ENCODE measurements around the gene PATJ.

The PATJ gene

GRCh38 chr1:61983236-61983635 is 241.0 kb downstream of the PATJ start:
- no peak for TF ChIP-seq POLR2AphosphoS5 (IDR thresholded peaks at IDR 0.05; ENCODE audit: low read depth, low read length)
- TF ChIP-seq POLR2A (IDR thresholded peaks at IDR 0.05; ENCODE audit: low read depth, low read length): no peak
- TF ChIP-seq POU2F2 (IDR thresholded peaks at IDR 0.05; ENCODE audit: low read depth, low read length): no peak
- TF ChIP-seq TAF1 (IDR thresholded peaks at IDR 0.05; ENCODE audit: low read depth, low read length): no peak
- TF ChIP-seq SPI1 (IDR thresholded peaks at IDR 0.05; ENCODE audit: low read depth, low read length): no peak
- TF ChIP-seq PAX5 (IDR thresholded peaks at IDR 0.05; ENCODE audit: insufficient read depth, low read length, severe bottlenecking): no peak
- DNase-seq (ENCODE audit: insufficient read length, low spot score) (no peak), FAIRE-seq (no peak)

DNA sequence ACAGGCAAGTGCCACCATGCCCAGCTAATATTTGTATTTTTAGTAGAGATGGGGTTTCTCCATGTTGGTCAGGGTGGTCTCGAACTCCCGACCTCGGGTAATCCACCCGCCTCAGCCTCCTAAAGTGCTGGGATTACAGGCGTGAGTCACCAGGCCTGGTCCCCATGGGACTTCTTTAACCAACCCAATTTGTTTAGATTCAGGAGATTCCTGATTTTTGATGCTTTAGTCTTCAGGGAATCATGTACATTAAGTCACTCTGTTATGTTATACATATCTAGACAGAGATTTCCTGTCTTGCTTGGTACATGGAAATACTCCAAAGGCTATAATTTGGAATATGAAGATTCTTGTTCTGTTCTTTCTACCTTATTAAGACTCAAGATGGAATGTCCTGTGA is 250.0 kb downstream of the PATJ start:
- DNase-seq (ENCODE audit: insufficient read length, low spot score) (no peak), FAIRE-seq (no peak)
- TF ChIP-seq PAX5 (IDR thresholded peaks at IDR 0.05; ENCODE audit: insufficient read depth, low read length, severe bottlenecking): no peak
- TF ChIP-seq POU2F2 (IDR thresholded peaks at IDR 0.05; ENCODE audit: low read depth, low read length): no peak
- no peak for TF ChIP-seq POLR2AphosphoS5 (IDR thresholded peaks at IDR 0.05; ENCODE audit: low read depth, low read length)
- TF ChIP-seq SPI1 (IDR thresholded peaks at IDR 0.05; ENCODE audit: low read depth, low read length): no peak
- TF ChIP-seq POLR2A (IDR thresholded peaks at IDR 0.05; ENCODE audit: low read depth, low read length): no peak
- TF ChIP-seq TAF1 (IDR thresholded peaks at IDR 0.05; ENCODE audit: low read depth, low read length): no peak

DNA sequence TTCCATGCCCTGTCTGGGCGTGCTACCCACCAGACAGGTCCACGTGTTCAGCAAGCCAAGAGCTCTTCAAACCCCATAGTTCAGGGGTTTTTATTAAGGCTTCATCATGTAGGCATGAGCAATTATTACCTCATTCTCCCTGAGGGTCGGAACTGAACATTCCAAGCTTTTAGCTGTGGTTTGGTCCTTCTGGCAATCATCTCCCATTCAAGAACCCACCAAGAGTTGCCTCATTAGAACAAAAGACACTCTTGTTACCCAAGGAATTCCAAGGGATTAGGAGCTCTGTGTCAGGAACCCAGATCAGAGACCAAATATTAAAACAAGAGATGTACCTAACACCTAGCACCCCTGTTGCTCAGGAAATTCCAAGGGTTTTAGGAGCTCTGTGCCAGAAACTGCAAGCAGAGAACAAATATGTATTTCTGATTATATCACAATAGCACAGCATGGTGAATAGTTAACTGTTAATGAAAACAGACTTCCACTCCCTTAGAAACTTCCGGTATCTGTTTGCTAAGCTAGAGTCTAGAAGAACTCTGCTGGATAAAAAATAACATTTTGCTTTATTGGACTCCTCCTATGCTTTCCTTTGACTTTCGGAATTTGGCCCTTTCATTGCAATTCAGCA is 251.2 kb downstream of the PATJ start:
- FAIRE-seq (no peak), DNase-seq (ENCODE audit: insufficient read length, low spot score) (no peak)
- TF ChIP-seq SPI1 (IDR thresholded peaks at IDR 0.05; ENCODE audit: low read depth, low read length) (no peak), PAX5 (IDR thresholded peaks at IDR 0.05; ENCODE audit: insufficient read depth, low read length, severe bottlenecking) (no peak), POLR2A (IDR thresholded peaks at IDR 0.05; ENCODE audit: low read depth, low read length) (no peak), POLR2AphosphoS5 (IDR thresholded peaks at IDR 0.05; ENCODE audit: low read depth, low read length) (no peak), TAF1 (IDR thresholded peaks at IDR 0.05; ENCODE audit: low read depth, low read length) (no peak), POU2F2 (IDR thresholded peaks at IDR 0.05; ENCODE audit: low read depth, low read length) (no peak)

DNA sequence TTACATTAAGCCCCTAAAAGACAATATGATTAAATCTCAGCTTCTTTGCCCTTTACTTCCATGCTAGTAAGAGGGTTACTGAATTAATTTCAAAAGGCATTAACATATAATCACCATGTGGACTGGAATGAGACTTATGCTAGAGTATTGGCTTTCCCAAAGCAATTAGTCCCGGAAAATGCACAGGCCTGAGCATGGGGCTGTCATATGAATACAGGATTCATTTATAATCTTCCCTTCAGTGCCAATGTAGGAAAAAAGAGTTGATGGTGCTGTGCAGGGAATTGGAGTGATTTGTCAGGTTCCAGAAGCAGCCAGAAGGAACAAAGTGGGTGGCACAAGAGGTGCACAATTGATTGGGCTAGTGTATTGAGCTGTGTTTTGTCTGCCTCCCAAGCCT is 253.4 kb downstream of the PATJ start:
- FAIRE-seq: no peak
- no peak for DNase-seq (ENCODE audit: insufficient read length, low spot score)
- no peak for TF ChIP-seq TAF1 (IDR thresholded peaks at IDR 0.05; ENCODE audit: low read depth, low read length)
- TF ChIP-seq POU2F2 (IDR thresholded peaks at IDR 0.05; ENCODE audit: low read depth, low read length): no peak
- TF ChIP-seq POLR2A (IDR thresholded peaks at IDR 0.05; ENCODE audit: low read depth, low read length): no peak
- TF ChIP-seq POLR2AphosphoS5 (IDR thresholded peaks at IDR 0.05; ENCODE audit: low read depth, low read length): no peak
- no peak for TF ChIP-seq PAX5 (IDR thresholded peaks at IDR 0.05; ENCODE audit: insufficient read depth, low read length, severe bottlenecking)
- TF ChIP-seq SPI1 (IDR thresholded peaks at IDR 0.05; ENCODE audit: low read depth, low read length): no peak

- TF ChIP-seq POLR2AphosphoS5 (IDR thresholded peaks at IDR 0.05; ENCODE audit: low read depth, low read length): no peak
- no peak for TF ChIP-seq TAF1 (IDR thresholded peaks at IDR 0.05; ENCODE audit: low read depth, low read length)
- no peak for TF ChIP-seq POU2F2 (IDR thresholded peaks at IDR 0.05; ENCODE audit: low read depth, low read length)
- no peak for TF ChIP-seq SPI1 (IDR thresholded peaks at IDR 0.05; ENCODE audit: low read depth, low read length)
- DNase-seq (ENCODE audit: insufficient read length, low spot score): no peak
- FAIRE-seq: no peak
Measured at GRCh38 chr1:61997123-61997522, 254.8 kb downstream of the PATJ start.

GRCh38 chr1:62003777-62004176 is 261.5 kb downstream of the PATJ start:
- FAIRE-seq (no peak), DNase-seq (ENCODE audit: insufficient read length, low spot score) (no peak)
- TF ChIP-seq SPI1 (IDR thresholded peaks at IDR 0.05; ENCODE audit: low read depth, low read length): no peak
- no peak for TF ChIP-seq POU2F2 (IDR thresholded peaks at IDR 0.05; ENCODE audit: low read depth, low read length)
- no peak for TF ChIP-seq TAF1 (IDR thresholded peaks at IDR 0.05; ENCODE audit: low read depth, low read length)
- TF ChIP-seq POLR2AphosphoS5 (IDR thresholded peaks at IDR 0.05; ENCODE audit: low read depth, low read length): no peak
- TF ChIP-seq PAX5 (IDR thresholded peaks at IDR 0.05; ENCODE audit: insufficient read depth, low read length, severe bottlenecking): no peak
- TF ChIP-seq POLR2A (IDR thresholded peaks at IDR 0.05; ENCODE audit: low read depth, low read length): no peak

DNA sequence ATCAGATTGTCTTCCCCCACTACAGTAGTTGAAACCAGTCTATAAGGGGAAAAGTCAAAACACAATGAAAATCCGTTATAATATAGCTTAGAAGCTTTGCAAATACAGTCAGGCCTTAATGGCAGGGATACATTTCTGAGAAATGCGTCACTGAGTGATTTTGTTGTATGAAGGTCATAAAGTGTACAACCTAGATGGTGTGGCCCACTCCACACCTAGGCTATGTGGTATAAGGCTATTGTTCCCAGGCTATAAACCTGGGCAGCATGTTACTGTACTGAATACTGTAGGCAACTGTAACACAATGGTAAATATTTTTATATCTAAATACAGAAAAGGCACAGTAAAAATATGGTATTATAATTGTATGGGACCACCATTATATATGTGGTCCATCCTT is 264.4 kb downstream of the PATJ start:
- TF ChIP-seq PAX5 (IDR thresholded peaks at IDR 0.05; ENCODE audit: insufficient read depth, low read length, severe bottlenecking) (no peak), POLR2A (IDR thresholded peaks at IDR 0.05; ENCODE audit: low read depth, low read length) (no peak), SPI1 (IDR thresholded peaks at IDR 0.05; ENCODE audit: low read depth, low read length) (no peak), POLR2AphosphoS5 (IDR thresholded peaks at IDR 0.05; ENCODE audit: low read depth, low read length) (no peak), POU2F2 (IDR thresholded peaks at IDR 0.05; ENCODE audit: low read depth, low read length) (no peak), TAF1 (IDR thresholded peaks at IDR 0.05; ENCODE audit: low read depth, low read length) (no peak)
- no peak for FAIRE-seq
- no peak for DNase-seq (ENCODE audit: insufficient read length, low spot score)

GRCh38 chr1:62011006-62011405 is 268.7 kb downstream of the PATJ start:
- TF ChIP-seq TAF1 (IDR thresholded peaks at IDR 0.05; ENCODE audit: low read depth, low read length): no peak
- TF ChIP-seq POLR2A (IDR thresholded peaks at IDR 0.05; ENCODE audit: low read depth, low read length): no peak
- no peak for TF ChIP-seq POU2F2 (IDR thresholded peaks at IDR 0.05; ENCODE audit: low read depth, low read length)
- TF ChIP-seq SPI1 (IDR thresholded peaks at IDR 0.05; ENCODE audit: low read depth, low read length): no peak
- no peak for TF ChIP-seq PAX5 (IDR thresholded peaks at IDR 0.05; ENCODE audit: insufficient read depth, low read length, severe bottlenecking)
- no peak for TF ChIP-seq POLR2AphosphoS5 (IDR thresholded peaks at IDR 0.05; ENCODE audit: low read depth, low read length)
- FAIRE-seq: no peak
- no peak for DNase-seq (ENCODE audit: insufficient read length, low spot score)

DNA sequence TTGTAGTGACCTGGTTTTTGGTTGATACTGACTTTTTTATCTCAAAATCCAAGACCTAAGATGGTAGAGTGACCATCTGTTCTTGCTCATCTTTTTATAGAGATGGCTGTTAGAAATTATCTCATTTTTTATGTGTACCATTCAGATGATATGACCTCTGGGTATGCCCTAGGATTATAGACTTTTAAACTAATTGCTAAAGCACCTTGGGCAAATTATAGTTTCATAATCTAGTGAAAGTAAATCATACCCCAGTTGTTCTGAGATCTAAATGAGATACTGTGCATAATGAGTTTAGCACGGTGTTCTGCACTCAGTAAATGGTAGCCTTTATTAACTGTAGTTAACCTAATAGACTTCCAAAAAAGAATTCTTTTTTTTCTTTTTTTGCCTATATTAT is 269.8 kb downstream of the PATJ start:
- DNase-seq (ENCODE audit: insufficient read length, low spot score): no peak
- FAIRE-seq: no peak
- no peak for TF ChIP-seq POLR2A (IDR thresholded peaks at IDR 0.05; ENCODE audit: low read depth, low read length)
- TF ChIP-seq POU2F2 (IDR thresholded peaks at IDR 0.05; ENCODE audit: low read depth, low read length): no peak
- no peak for TF ChIP-seq TAF1 (IDR thresholded peaks at IDR 0.05; ENCODE audit: low read depth, low read length)

DNA sequence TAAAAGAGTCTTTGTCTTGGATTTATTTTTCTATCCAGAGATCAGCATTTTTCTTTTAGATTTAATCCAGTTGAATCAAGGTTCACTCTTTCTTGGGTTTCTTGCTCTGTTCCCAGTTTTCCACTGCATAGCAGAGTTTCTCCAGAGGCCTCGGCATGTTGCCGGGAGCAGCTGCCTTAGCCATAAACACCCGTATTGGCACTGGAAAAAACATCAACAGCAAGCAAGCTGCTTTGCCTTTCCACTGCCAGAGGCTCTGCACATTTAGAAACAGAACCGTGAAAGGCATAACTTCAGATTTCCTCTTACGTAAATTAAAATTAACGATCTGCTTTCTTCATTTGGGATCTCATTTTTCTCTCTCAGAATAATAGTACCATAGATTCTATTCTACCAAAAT is 270.6 kb downstream of the PATJ start:
- no peak for FAIRE-seq
- DNase-seq (ENCODE audit: insufficient read length, low spot score): no peak
- TF ChIP-seq POLR2A (IDR thresholded peaks at IDR 0.05; ENCODE audit: low read depth, low read length): no peak
- TF ChIP-seq POU2F2 (IDR thresholded peaks at IDR 0.05; ENCODE audit: low read depth, low read length): no peak
- TF ChIP-seq SPI1 (IDR thresholded peaks at IDR 0.05; ENCODE audit: low read depth, low read length): no peak
- no peak for TF ChIP-seq POLR2AphosphoS5 (IDR thresholded peaks at IDR 0.05; ENCODE audit: low read depth, low read length)
- TF ChIP-seq TAF1 (IDR thresholded peaks at IDR 0.05; ENCODE audit: low read depth, low read length): no peak
